GM15510 (cell line): ENCODE results near the gene TCAP.

Experiments
- POLR2A ChIP-seq: IDR thresholded peaks from 3 replicates; pipeline ENCODE4 v1.6.1; 2011; ENCODE audit warnings: borderline replicate concordance; ENCODE audit not compliant: insufficient read length; ENCODE audit errors: extremely low read depth

TCAP gene

GRCh38 chr17:39639043-39639442, 26.1 kb upstream of the TCAP start:
- no peak for TF ChIP-seq POLR2A

DNA sequence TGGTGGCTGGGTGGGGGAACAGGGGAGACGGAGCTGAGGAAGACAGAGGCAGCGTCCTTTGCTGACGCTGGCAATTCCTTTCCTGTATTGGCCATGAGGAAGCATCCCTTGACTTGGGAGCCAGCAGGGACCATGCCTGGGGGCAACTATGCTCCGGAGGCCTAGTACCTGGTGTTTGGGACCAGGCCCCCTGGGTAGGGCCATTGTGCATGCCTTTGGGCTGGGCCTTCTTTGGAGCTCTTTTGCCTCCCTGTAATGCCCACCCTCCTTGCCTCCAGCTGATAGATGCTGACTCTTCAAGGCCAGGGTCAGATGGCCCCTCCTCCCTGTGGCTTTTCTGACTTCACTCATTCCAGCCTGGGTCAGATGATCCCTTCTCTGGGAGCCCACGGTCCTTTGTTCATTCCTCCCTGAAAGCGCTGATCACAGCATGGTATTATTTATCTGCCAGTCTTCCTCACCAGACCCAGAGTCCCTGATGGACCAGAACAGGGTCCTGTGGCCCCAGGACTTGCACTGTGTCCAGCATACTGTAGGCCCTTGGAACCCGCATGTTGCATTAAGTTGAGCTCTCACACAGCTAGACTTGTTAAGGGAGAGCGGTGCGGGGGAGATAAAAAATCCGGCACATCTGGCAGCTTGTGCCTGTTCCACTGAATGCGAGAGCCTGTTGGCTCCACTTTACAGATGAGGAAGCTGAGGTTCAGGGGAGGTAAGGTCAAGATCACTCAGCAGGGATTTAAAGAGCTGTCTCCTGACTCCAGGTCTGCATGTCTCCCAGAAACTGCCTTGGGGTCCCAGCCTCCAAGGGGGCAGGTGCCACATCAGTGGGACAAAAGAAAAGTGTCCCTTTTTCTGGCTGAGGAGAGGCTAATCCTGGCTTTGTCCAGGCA, 25.3 kb upstream of the TCAP start:
- no peak for TF ChIP-seq POLR2A

GRCh38 chr17:39640591-39641031, 24.5 kb upstream of the TCAP start:
- no peak for TF ChIP-seq POLR2A

- no peak for TF ChIP-seq POLR2A
These were observed 24.1 kb upstream of the TCAP start for GRCh38 chr17:39641097-39641496.

GRCh38 chr17:39641883-39642282, 23.3 kb upstream of the TCAP start:
- TF ChIP-seq POLR2A: no peak

DNA sequence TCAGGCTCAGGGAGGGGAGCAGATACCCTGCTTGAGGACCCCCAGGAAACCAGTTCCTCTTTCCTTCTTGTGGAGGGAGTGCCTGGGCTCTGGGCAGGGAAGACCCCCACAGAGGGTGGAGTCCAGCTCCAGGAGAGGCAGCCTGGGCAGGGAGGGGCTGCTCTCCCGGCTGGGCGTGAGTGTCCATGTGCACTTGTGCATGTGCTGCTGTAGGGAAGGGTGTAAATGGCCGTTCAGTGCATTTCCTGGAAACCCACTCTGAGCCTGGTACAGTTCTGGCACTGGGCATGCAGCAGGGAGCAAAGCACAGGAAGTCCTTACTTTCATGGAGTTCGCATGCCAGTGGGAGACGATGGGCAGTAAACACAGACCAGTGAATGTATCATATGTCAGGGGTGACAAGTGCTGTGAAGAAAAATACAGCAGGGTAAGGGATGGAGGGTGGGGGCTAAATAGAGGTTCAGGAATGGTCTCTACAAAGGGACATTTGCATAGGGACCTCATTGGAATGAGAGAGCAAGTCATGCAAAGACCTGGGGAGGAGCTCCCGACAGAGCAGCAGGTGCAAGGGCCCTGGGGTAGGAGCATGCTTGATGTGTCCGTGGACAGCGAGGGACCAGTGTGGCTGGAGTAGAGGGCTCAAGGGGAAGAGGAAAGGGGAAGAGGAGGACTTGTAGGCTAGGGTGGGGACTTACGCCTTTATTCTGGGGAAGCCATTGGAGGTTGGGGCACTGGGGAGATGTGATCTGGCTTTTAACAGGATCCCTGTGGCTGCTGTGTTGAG, 22.7 kb upstream of the TCAP start:
- TF ChIP-seq POLR2A: no peak

DNA sequence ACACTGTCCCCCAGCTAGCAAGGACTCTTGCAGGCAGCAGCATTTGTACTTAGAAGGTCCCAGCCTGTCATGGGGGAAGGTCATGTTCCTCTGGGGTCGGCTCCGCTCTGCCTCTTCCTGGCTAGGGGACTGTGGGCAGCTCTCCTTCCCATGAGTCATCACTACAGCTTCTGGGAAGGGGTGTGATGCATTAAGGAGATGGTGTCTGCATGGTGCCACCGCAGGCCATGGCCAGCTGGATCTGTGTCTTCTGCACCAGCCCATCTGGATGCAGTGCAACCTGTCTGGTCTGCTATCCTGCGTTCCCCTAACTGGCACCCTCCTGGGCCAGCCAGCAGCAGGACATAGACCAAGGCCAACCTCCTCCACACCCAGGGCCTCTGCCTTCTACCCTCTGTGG, 21.9 kb upstream of the TCAP start:
- no peak for TF ChIP-seq POLR2A

DNA sequence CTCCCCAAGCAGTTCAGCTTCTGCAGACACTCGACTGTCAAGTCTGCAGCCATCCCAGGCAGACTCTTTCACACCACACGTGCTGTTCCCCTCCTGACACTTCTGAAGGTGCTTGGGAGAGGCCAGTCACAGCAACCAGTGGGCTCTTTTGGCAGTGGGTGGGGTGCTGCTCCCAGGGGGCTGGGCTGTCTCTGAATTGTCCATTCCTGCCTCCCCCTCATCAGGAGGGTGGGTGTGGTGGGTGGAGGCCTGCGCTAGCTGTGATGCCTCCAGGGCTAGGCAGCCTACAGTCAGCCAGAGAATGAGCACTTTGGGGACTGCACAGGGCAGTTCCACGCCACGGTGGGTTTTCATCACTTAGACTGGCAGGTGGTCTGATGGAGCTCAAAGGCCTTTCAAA, 17.9 kb upstream of the TCAP start:
- TF ChIP-seq POLR2A: no peak

DNA sequence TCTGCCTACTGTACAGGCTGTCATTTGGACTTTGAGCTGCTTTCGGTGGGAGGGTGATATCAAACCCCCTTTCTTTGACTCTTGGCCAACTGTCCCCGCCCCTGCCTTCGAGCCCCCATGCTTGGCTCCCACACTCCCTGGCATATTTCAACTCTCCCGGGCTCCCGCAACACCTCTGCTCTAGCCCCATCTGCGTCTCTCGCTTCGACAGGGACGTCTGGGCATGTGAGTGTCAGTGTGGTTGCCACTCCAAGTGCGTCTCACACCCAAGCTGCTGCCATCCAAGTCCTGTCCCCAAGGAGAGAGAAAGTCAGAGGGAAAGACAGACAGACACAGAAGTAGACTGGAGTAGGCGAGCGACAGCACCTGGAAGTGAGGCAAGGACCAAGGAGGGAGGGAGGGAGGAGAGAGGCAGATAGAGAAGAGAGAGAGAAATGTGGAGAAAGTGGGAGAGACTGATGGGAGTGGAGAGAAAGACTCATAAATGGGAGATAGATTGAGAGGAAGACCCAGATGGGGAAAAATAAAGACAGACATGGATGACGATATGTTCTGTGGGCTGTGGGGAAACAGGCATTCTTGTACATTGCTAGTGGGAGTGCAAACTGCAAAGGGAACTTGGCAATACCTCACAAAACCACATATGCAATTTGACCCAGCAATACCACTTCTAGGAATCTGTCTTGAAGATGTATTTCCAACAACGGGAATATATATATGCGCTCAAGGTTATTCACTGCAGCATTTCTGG, 16.4 kb upstream of the TCAP start:
- no peak for TF ChIP-seq POLR2A

DNA sequence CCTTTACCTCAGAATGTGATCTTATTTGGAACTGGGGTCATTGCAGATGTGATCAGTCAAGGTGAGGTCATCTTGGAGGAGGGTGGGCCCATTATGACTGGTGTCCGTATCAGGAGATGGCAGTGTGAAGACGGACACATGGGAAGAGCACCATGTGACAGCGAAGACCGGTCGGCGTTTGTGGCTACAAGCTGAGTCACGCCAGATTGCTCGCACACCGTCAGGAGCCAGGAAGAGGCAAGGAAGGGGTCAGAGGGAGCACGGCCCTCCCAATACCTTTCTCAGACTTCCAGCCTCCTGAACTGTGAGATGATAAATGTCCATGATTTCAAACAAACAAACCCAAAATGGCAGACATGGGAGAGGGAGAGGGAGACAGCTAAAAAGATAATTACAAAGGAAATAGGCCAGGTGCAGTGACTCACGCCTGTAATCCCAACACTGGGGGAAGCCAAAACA, 15.0 kb upstream of the TCAP start:
- no peak for TF ChIP-seq POLR2A

GRCh38 chr17:39651923-39652586, 13.1 kb upstream of the TCAP start:
- no peak for TF ChIP-seq POLR2A

GRCh38 chr17:39652587-39653315, 12.4 kb upstream of the TCAP start:
- no peak for TF ChIP-seq POLR2A

DNA sequence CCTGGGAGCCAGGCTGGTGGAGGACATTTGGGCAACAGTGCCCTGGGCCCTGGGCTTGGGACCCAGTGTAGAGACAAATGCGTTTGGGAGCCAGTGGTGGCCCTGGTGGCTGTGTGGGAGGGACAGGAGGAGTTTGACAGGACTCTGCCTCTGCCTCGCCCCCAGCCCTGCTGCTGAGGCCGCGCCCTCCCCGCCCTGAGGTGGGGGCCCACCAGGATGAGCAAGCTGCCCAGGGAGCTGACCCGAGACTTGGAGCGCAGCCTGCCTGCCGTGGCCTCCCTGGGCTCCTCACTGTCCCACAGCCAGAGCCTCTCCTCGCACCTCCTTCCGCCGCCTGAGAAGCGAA, 11.9 kb upstream of the TCAP start:
- TF ChIP-seq POLR2A: no peak
